ENCODE measurements around the gene SLC1A1. TPM values are rescaled to one million over a fixed set of nuclear protein-coding genes. Genes with fewer than 3 reads are reported as not detected.

The SLC1A1 gene
- total RNA-seq, 1 donor from 2014 or later = 52.7 TPM

- intact Hi-C loops (cut with DNase I) = no loop called here
- Histone ChIP-seq H3K36me3 (peaks cover 3% of the 10 kb centered on the region), H3K9me3 (no peaks in the 10 kb centered on the region), H3K27me3 (no peaks in the 10 kb centered on the region), H3K4me1 (no peaks in the 10 kb centered on the region), H3K4me3 (no peak overlapping the region), H3K27ac (no peak overlapping the region)
- no peak for TF ChIP-seq CTCF (IDR thresholded peaks at IDR 0.05)
- ATAC-seq = no peak
- no peak for DNase-seq
These were observed 130.8 kb downstream of the SLC1A1 start for GRCh38 chr9:4620881-4621555.

DNA sequence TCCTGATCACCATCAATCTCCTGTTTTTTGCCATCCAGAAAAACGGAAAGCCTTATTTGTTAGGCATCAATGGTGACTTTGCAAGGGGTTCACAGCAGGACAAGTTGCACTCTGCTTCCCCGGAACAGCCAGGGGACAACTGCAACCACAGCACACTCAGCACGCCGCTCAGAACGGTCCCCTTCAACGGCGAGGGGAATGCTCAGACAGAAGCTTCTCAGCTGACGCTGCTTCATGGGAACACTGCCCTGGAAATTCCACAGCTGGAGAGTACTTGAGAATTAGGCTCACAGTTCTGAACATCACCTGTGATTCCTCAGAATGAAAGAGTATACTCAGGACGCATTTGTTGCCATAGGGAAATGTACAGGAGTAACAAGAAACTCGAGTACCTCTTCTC lies 131.7 kb downstream of the SLC1A1 start:
- H3K9me3 ChIP-seq = no peaks in the 10 kb centered on the region
- H3K4me3 ChIP-seq = no peak overlapping the region
- no peak for TF ChIP-seq CTCF (IDR thresholded peaks at IDR 0.05)
- ATAC-seq (peak; percentile 81), DNase-seq (no peak)
- no peaks in the 10 kb centered on the region for H3K27me3 ChIP-seq
- intact Hi-C loops (cut with DNase I) = no loop called here
- no peak overlapping the region for H3K27ac ChIP-seq
- H3K36me3 ChIP-seq = peaks cover 3% of the 10 kb centered on the region
- H3K4me1 ChIP-seq = no peaks in the 10 kb centered on the region

GRCh38 chr9:4630836-4631235 lies 140.6 kb downstream of the SLC1A1 start:
- no peaks in the 10 kb centered on the region for H3K27me3 ChIP-seq
- no peaks in the 10 kb centered on the region for H3K36me3 ChIP-seq
- no peaks in the 10 kb centered on the region for H3K4me1 ChIP-seq
- H3K27ac ChIP-seq = no peak overlapping the region
- H3K4me3 ChIP-seq = no peak overlapping the region
- DNase-seq (no peak), ATAC-seq (no peak)
- TF ChIP-seq CTCF (IDR thresholded peaks at IDR 0.05) = no peak
- intact Hi-C loops (cut with DNase I) = no loop called here
- no peaks in the 10 kb centered on the region for H3K9me3 ChIP-seq

Other genes starting within 250 kb of the SLC1A1 start
- 24.1 TPM for gene GLIS3, start 190.4 kb upstream of the SLC1A1 start, total RNA-seq
- gene PLPP6, start 171.8 kb downstream of the SLC1A1 start, total RNA-seq = 5.5 TPM
- 12.6 TPM for gene SPATA6L, start 176.0 kb downstream of the SLC1A1 start, total RNA-seq
- 23.6 TPM for gene CDC37L1, start 189.1 kb downstream of the SLC1A1 start, total RNA-seq

All from upper lobe of right lung (tissue), 1 donor.